Measurements from ENCODE around the gene FCGR3A. TPM values are rescaled to one million over a fixed set of nuclear protein-coding genes. Genes with fewer than 3 reads are reported as not detected.
"Not testable (repeated sequence)": the region's sequence is repeated elsewhere in the genome, so short reads cannot be mapped to it uniquely, and the experiment has no call there.

FCGR3A gene
- total RNA-seq (2014; rRNA removed) (not detected in 2 replicates), Bru-seq, nascent RNA (percentile 8 among the genes with signal in this experiment), BruChase-seq, experiment 1, labeled RNA remaining after a 6-hour chase (percentile 11 among the genes with signal in this experiment), BruChase-seq, experiment 2, labeled RNA remaining after a 2-hour chase (percentile 11 among the genes with signal in this experiment)
- long read RNA-seq: 0 reads

DNA sequence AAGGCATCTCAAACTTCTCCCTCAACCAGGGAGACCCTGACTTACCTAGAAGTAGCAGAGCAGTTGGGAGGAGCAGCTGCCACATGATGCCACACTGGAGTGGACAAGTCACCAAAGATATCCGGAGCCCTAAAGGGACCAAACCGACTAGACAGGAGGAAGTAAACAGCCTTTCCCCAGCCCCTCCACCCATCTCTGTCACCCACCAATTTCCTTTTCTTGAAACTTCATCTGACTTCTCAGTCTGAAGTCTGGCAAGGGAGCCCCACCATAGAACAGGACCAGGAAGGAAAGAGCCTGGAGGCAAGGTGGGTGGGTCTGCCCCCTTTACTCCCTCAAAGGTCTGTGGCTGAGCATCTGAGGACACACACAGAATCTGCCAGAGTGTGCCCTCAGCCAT, at the start of gene FCGR3A:
FCGR3A (minus strand) TSS at position 167 of the 400 bp plus-strand sequence; CDS start at position 85, 82 bp downstream.
- no TSS peak for BruUV-seq (replicated peaks)
- CTCF ChIA-PET: no interaction called here
- intact Hi-C loops (cut with micrococcal nuclease): no loop called here

DNA sequence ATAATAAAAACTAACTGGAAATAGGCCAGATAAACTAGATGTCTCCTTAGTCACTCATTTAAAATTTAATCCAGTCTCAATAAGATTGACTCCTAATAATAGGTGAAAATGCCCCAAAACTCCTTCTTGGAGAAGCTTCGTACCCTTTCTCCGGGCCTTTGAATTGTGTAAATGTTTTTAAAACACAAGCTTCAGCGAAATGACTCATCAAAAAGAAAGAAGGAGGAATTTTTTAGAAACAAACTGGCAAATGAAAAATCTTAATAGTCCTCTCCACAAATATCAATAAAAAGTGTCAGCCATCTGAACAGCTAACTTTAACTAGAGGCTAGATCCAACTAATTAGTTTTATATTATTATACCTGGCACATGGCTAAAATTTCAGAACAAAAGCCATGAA, 47.5 kb upstream of the FCGR3A start:
- H3K4me2 ChIP-seq (ENCODE audit: low read length); H2AFZ ChIP-seq (ENCODE audit: low read length); H3K79me2 ChIP-seq (ENCODE audit: low read length); DNase-seq; H4K20me1 ChIP-seq (ENCODE audit: low read length); H3K36me3 ChIP-seq (ENCODE audit: low read depth, low read length); H3K9ac ChIP-seq (ENCODE audit: low read length); CTCF ChIA-PET; ATAC-seq; H3K27me3 ChIP-seq (ENCODE audit: low read length); BruUV-seq (replicated peaks); H3K9me3 ChIP-seq (ENCODE audit: low read length); H3K27ac ChIP-seq (ENCODE audit: low read length); H3K4me3 ChIP-seq (ENCODE audit: low read length); H3F3A ChIP-seq (ENCODE audit: low read length, unreplicated experiment); intact Hi-C loops (cut with micrococcal nuclease); POLR2A ChIA-PET (ENCODE audit: unreplicated experiment); H3K9me2 ChIP-seq (replicated peaks; ENCODE audit: low read length): not testable (repeated sequence)
- H3K4me1 ChIP-seq (ENCODE audit: insufficient read depth, low read length): peaks cover 14% of the 10 kb centered on the region

More for the DNA sequence above, at the start of gene FCGR3A:
- DNase-seq (no peak), ATAC-seq (no peak)
- Histone ChIP-seq H3F3A (ENCODE audit: low read length, unreplicated experiment) (no peaks in the 10 kb centered on the region), H3K4me3 (ENCODE audit: low read length) (no peak within 1 kb of the TSS), H2AFZ (ENCODE audit: low read length) (no peak within 1 kb of the TSS), H3K27me3 (ENCODE audit: low read length) (no peaks in the 10 kb centered on the region), H3K27ac (ENCODE audit: low read length) (no peak within 1 kb of the TSS), H3K9ac (ENCODE audit: low read length) (no peak within 1 kb of the TSS), H3K4me2 (ENCODE audit: low read length) (no peak within 1 kb of the TSS), H3K9me2 (replicated peaks; ENCODE audit: low read length) (no peaks in the 10 kb centered on the region), H3K79me2 (ENCODE audit: low read length) (no peaks in the 10 kb centered on the region), H4K20me1 (ENCODE audit: low read length) (no peaks in the 10 kb centered on the region), H3K9me3 (ENCODE audit: low read length) (no peaks in the 10 kb centered on the region), H3K4me1 (ENCODE audit: insufficient read depth, low read length) (no peaks in the 10 kb centered on the region), H3K36me3 (ENCODE audit: low read depth, low read length) (no peaks in the 10 kb centered on the region)
- TF ChIP-seq, protein P1, sequence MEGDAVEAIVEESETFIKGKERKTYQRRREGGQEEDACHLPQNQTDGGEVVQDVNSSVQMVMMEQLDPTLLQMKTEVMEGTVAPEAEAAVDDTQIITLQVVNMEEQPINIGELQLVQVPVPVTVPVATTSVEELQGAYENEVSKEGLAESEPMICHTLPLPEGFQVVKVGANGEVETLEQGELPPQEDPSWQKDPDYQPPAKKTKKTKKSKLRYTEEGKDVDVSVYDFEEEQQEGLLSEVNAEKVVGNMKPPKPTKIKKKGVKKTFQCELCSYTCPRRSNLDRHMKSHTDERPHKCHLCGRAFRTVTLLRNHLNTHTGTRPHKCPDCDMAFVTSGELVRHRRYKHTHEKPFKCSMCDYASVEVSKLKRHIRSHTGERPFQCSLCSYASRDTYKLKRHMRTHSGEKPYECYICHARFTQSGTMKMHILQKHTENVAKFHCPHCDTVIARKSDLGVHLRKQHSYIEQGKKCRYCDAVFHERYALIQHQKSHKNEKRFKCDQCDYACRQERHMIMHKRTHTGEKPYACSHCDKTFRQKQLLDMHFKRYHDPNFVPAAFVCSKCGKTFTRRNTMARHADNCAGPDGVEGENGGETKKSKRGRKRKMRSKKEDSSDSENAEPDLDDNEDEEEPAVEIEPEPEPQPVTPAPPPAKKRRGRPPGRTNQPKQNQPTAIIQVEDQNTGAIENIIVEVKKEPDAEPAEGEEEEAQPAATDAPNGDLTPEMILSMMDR (conservative IDR thresholded peaks at IDR 0.05; ENCODE audit: low read depth, low read length): no peak
- no peak for TF ChIP-seq EZH2phosphoT487 (IDR thresholded peaks at IDR 0.05; ENCODE audit: borderline replicate concordance, low read length)
- TF ChIP-seq EZH2 (IDR thresholded peaks at IDR 0.05; ENCODE audit: low read length, unreplicated experiment): no peak
- POLR2A ChIA-PET (ENCODE audit: unreplicated experiment): no interaction called here

DNA sequence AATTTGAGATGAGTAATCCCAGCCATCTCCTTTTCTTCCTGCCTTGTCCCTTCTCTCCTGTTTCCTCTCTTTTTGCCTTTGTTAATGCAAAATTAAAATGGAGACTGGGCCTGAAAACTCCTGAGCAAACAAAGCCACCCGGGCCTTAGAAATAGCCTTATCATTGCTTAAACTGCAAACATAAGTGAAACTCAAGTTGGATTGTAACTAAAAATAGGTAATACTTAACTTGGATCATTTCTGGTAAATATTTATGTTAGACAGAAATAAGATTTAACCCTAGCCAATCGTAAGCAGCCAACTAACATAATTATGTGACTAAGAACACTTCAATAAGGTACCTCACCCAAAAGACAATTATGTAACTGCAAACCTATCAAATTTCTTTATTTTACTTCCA, 46.0 kb upstream of the FCGR3A start:
- peak overlapping the region; percentile 10 for H2AFZ ChIP-seq (ENCODE audit: low read length)
- H3K27me3 ChIP-seq (ENCODE audit: low read length); CTCF ChIA-PET; H3K9me3 ChIP-seq (ENCODE audit: low read length); H3K4me2 ChIP-seq (ENCODE audit: low read length); intact Hi-C loops (cut with micrococcal nuclease); H3K36me3 ChIP-seq (ENCODE audit: low read depth, low read length); BruUV-seq (replicated peaks); H3K79me2 ChIP-seq (ENCODE audit: low read length); H3K4me3 ChIP-seq (ENCODE audit: low read length); H4K20me1 ChIP-seq (ENCODE audit: low read length); POLR2A ChIA-PET (ENCODE audit: unreplicated experiment); H3F3A ChIP-seq (ENCODE audit: low read length, unreplicated experiment); H3K9me2 ChIP-seq (replicated peaks; ENCODE audit: low read length): not testable (repeated sequence)
- H3K27ac ChIP-seq (ENCODE audit: low read length): peak overlapping the region; percentile 69
- 0 out of 2 replicates have a peak overlapping the region, but pooled peaks have one; percentile 38 for H3K9ac ChIP-seq (ENCODE audit: low read length)
- ATAC-seq (peak; percentile 16), DNase-seq (peak; percentile 12)
- peaks cover 14% of the 10 kb centered on the region for H3K4me1 ChIP-seq (ENCODE audit: insufficient read depth, low read length)

DNA sequence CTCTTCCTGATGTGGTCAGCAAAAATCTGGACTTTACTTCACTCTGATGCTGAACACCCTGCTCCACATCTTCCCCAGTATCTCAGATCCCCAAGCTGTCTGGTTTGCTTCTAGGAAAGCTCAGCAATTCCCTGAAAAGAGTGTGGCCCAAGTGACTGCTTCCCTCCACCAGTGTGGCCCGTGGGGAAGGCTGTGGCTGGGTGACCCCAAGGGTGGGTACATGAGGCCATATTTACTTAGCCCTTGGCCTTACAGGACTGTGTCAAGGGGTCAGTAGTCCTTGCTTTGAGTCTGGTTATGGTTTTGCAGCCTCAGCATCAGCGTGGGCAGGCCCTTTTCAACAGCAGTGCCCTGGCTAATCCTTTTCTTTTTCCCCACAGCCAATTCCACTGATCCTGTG, 45.6 kb upstream of the FCGR3A start:
- Histone ChIP-seq H2AFZ (ENCODE audit: low read length) (peak overlapping the region; percentile 10), H3K4me1 (ENCODE audit: insufficient read depth, low read length) (peaks cover 14% of the 10 kb centered on the region), H3K27ac (ENCODE audit: low read length) (peak overlapping the region; percentile 69), H3K9ac (ENCODE audit: low read length) (0 out of 2 replicates have a peak overlapping the region, but pooled peaks have one; percentile 38)
- H3F3A ChIP-seq (ENCODE audit: low read length, unreplicated experiment); H3K27me3 ChIP-seq (ENCODE audit: low read length); DNase-seq; H3K9me2 ChIP-seq (replicated peaks; ENCODE audit: low read length); H3K9me3 ChIP-seq (ENCODE audit: low read length); H3K36me3 ChIP-seq (ENCODE audit: low read depth, low read length); H3K4me2 ChIP-seq (ENCODE audit: low read length); CTCF ChIA-PET; intact Hi-C loops (cut with micrococcal nuclease); H3K4me3 ChIP-seq (ENCODE audit: low read length); H4K20me1 ChIP-seq (ENCODE audit: low read length); H3K79me2 ChIP-seq (ENCODE audit: low read length): not testable (repeated sequence)
- POLR2A ChIA-PET (ENCODE audit: unreplicated experiment): interaction anchor here (0.6 kb wide), 1 partner anchor 65 kb away, joined by 11 read pairs; no protein-coding TSS in a partner anchor
- peak; percentile 3; the same call in 1 of the 2 replicates for ATAC-seq
- TSS peak; percentile 77 for BruUV-seq (replicated peaks)

DNA sequence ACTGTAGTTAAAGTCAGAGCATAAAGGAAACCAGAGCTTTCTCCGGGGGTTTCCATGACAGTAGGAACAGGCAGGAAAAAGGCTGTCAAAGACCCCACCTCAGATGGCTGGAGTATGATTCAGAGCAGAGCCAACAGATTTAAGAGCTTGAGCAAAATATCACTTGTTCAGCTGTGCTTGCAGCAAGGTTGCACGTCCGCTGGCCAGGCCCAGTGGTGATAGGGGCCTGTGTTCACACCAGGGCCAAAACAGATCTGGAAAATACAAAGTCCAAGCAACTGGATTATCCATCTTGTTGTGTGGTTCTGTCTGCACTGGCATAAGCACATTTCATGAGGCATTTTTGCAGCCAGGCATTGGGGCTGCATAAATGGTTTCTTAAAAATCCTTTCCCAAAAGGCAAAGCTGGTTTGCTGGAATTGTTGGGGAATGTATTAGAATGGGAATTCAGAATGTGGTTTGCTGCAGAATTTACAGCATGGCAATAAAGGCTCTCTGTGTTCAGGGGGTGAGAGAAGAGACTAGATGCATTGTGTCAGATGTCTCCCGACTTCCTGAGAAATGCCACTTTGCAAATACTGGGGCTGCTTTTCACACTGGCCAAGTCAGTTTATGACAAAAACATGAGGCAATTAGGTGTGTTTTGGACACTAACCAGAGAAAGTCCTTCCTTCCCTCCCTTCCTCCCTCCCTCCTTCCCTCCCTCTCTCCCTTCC, 44.8 kb upstream of the FCGR3A start:
- H3K27me3 ChIP-seq (ENCODE audit: low read length); H3K9me3 ChIP-seq (ENCODE audit: low read length); intact Hi-C loops (cut with micrococcal nuclease); CTCF ChIA-PET; H2AFZ ChIP-seq (ENCODE audit: low read length); H4K20me1 ChIP-seq (ENCODE audit: low read length); H3K36me3 ChIP-seq (ENCODE audit: low read depth, low read length); H3K79me2 ChIP-seq (ENCODE audit: low read length); H3K4me3 ChIP-seq (ENCODE audit: low read length); H3F3A ChIP-seq (ENCODE audit: low read length, unreplicated experiment); H3K9me2 ChIP-seq (replicated peaks; ENCODE audit: low read length); H3K4me2 ChIP-seq (ENCODE audit: low read length); BruUV-seq (replicated peaks): not testable (repeated sequence)
- peak overlapping the region; percentile 10; the same call in 1 of the 2 replicates for H3K9ac ChIP-seq (ENCODE audit: low read length)
- peak; percentile 82 for ATAC-seq
- H3K4me1 ChIP-seq (ENCODE audit: insufficient read depth, low read length): peaks cover 18% of the 10 kb centered on the region
- POLR2A ChIA-PET (ENCODE audit: unreplicated experiment): interaction anchor here (0.6 kb wide), 1 partner anchor 64 kb away, joined by 11 read pairs; no protein-coding TSS in a partner anchor
- DNase-seq: peak; percentile 48
- peak overlapping the region; percentile 68 for H3K27ac ChIP-seq (ENCODE audit: low read length)
